ENCODE results near the gene TMEM269. TPM values are rescaled to one million over a fixed set of nuclear protein-coding genes. Genes with fewer than 3 reads are reported as not detected.

Gene TMEM269
- polyA plus RNA-seq, 5 donors, result 0.47 to 1.5 (median 1.3) TPM

GRCh38 chr1:42847111-42847595 is 62.4 kb downstream of the TMEM269 start:
- no peak for DNase-seq

GRCh38 chr1:42847721-42848460 is 63.1 kb downstream of the TMEM269 start:
- DNase-seq, result no peak

GRCh38 chr1:42848823-42849537 is 64.2 kb downstream of the TMEM269 start:
- no peak for DNase-seq

GRCh38 chr1:42849944-42850343 is 65.2 kb downstream of the TMEM269 start:
- DNase-seq, result no peak

Other genes with a start within 250 kb of the TMEM269 start
- gene PPIH, start 126.6 kb upstream of the TMEM269 start, polyA plus RNA-seq (ENCODE audit: insufficient read depth in 1 of 5, insufficient read length in 5 of 5, low replicate concordance in 1 of 5), result 10 to 100 TPM; 49.9 to 70.1 (median 60.5) TPM
- 100 to 1,000 TPM; 477 to 663 (median 555) TPM for gene YBX1, start 102.6 kb upstream of the TMEM269 start, polyA plus RNA-seq (ENCODE audit: insufficient read depth in 1 of 5, insufficient read length in 5 of 5, low replicate concordance in 1 of 5)
- 10 to 100 TPM; 12.3 to 25.6 (median 21.1) TPM for gene CLDN19, start 44.8 kb upstream of the TMEM269 start, polyA plus RNA-seq (ENCODE audit: insufficient read depth in 1 of 5, insufficient read length in 5 of 5, low replicate concordance in 1 of 5)
- 100 to 1,000 TPM in 1 of 5 donors, 10 to 100 TPM in 4; 79.9 to 101 (median 85.6) TPM for gene P3H1, start 18.0 kb upstream of the TMEM269 start, polyA plus RNA-seq (ENCODE audit: insufficient read depth in 1 of 5, insufficient read length in 5 of 5, low replicate concordance in 1 of 5)
- gene C1orf50, start 17.7 kb upstream of the TMEM269 start, polyA plus RNA-seq (ENCODE audit: insufficient read depth in 1 of 5, insufficient read length in 5 of 5, low replicate concordance in 1 of 5), result 10 to 100 TPM in 4 of 5 donors, 1 to 10 TPM in 1; 9.6 to 14.1 (median 13.2) TPM
- gene ERMAP, start 32.1 kb downstream of the TMEM269 start, polyA plus RNA-seq (ENCODE audit: insufficient read depth in 1 of 5, insufficient read length in 5 of 5, low replicate concordance in 1 of 5), result 10 to 100 TPM; 24.0 to 30.8 (median 29.3) TPM
- 10 to 100 TPM; 66.7 to 76.4 (median 72.8) TPM for gene SVBP, start 32.4 kb downstream of the TMEM269 start, polyA plus RNA-seq (ENCODE audit: insufficient read depth in 1 of 5, insufficient read length in 5 of 5, low replicate concordance in 1 of 5)
- 10 to 100 TPM; 16.0 to 21.0 (median 17.7) TPM for gene ZNF691, start 61.6 kb downstream of the TMEM269 start, polyA plus RNA-seq (ENCODE audit: insufficient read depth in 1 of 5, insufficient read length in 5 of 5, low replicate concordance in 1 of 5)
- gene SLC2A1, start 173.9 kb downstream of the TMEM269 start, polyA plus RNA-seq (ENCODE audit: insufficient read depth in 1 of 5, insufficient read length in 5 of 5, low replicate concordance in 1 of 5), result 100 to 1,000 TPM in 1 of 5 donors, 10 to 100 TPM in 4; 39.3 to 105 (median 64.2) TPM